ENCODE measurements around the gene IL15.

The IL15 gene

DNA sequence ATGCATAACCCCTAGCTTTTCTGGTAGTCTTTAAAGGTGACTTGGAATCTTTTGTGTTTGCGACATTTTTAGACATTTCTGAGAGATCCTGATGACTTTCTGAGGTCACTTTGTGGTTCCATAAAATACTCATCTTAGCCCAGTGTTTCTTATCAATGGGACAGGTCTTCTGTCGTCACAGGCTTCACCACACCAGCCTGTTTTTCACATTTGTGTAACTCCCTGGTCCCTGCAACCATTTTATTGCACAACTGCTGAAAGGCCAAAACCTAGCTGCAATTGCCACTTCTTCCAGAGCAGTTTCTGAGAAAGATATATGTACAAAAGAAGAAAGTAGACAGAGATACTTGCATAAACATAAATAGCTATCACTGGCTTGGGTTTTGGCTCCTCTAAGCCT, 120.9 kb downstream of the IL15 start:
- H3K27me3 Mint-ChIP-seq (ENCODE audit: low read depth): no peaks in the 10 kb centered on the region
- no peak overlapping the region for H3K27ac Mint-ChIP-seq
- H3K36me3 Mint-ChIP-seq (ENCODE audit: low read depth): no peaks in the 10 kb centered on the region
- no peaks in the 10 kb centered on the region for H3K4me1 Mint-ChIP-seq (ENCODE audit: low read depth)
- no peak overlapping the region for H3K4me3 Mint-ChIP-seq
- no peaks in the 10 kb centered on the region for H3K9me3 Mint-ChIP-seq

GRCh38 chr4:141759796-141760425, 123.5 kb downstream of the IL15 start:
- no peak overlapping the region for H3K4me3 Mint-ChIP-seq
- H3K4me1 Mint-ChIP-seq (ENCODE audit: low read depth): no peaks in the 10 kb centered on the region
- H3K9me3 Mint-ChIP-seq: peaks cover under 1% of the 10 kb centered on the region
- H3K27me3 Mint-ChIP-seq (ENCODE audit: low read depth): no peaks in the 10 kb centered on the region
- no peaks in the 10 kb centered on the region for H3K36me3 Mint-ChIP-seq (ENCODE audit: low read depth)
- no peak overlapping the region for H3K27ac Mint-ChIP-seq

- H3K27ac Mint-ChIP-seq: no peak overlapping the region
- no peaks in the 10 kb centered on the region for H3K27me3 Mint-ChIP-seq (ENCODE audit: low read depth)
- H3K4me1 Mint-ChIP-seq (ENCODE audit: low read depth): no peaks in the 10 kb centered on the region
- H3K9me3 Mint-ChIP-seq: peaks cover 5% of the 10 kb centered on the region
- no peak overlapping the region for H3K4me3 Mint-ChIP-seq
- H3K36me3 Mint-ChIP-seq (ENCODE audit: low read depth): no peaks in the 10 kb centered on the region
These were observed 125.5 kb downstream of the IL15 start for GRCh38 chr4:141761926-141762325.

DNA sequence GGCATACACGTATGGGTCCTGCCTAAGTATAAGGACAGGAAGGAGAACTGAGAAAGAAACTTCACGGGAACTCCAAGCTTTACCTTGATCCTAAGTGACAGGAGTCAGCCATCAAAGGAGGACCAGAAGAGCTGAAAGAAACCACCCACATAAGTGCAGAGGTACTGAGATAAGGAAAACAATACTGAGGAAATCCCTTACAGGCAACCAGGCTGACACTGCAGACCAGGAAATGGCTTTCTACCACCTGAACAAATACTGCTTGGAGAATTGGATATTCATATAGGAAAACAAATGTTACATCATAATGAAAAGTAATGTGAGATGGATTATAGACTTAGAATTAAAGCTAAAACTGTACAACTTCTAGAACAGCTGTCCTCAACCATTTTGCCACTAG, 127.0 kb downstream of the IL15 start:
- Mint-ChIP-seq H3K9me3 (peaks cover 5% of the 10 kb centered on the region), H3K27ac (no peak overlapping the region), H3K36me3 (ENCODE audit: low read depth) (no peaks in the 10 kb centered on the region), H3K27me3 (ENCODE audit: low read depth) (no peaks in the 10 kb centered on the region), H3K4me3 (no peak overlapping the region), H3K4me1 (ENCODE audit: low read depth) (no peaks in the 10 kb centered on the region)

DNA sequence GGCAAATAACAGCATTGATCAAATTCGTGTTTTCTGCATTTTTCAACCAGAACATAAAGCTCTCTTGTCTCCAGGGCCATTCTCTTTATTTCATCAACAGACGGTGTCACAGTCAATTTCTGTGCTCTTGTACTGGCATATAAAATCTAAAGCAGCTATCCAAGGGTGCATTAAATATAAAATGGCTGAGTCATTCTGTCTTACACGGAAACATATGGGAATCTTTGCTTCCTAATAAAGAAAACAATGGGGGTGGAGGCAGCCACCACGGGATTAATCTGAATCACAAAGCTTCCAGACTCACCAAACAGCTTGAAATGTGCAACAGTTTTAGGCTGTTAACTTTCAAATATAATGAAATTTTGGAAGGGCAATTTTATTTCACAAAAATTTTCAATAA, 132.6 kb downstream of the IL15 start:
- Mint-ChIP-seq H3K36me3 (ENCODE audit: low read depth) (no peaks in the 10 kb centered on the region), H3K9me3 (peaks cover 5% of the 10 kb centered on the region), H3K27me3 (ENCODE audit: low read depth) (peaks cover 11% of the 10 kb centered on the region), H3K27ac (no peak overlapping the region), H3K4me3 (no peak overlapping the region), H3K4me1 (ENCODE audit: low read depth) (peaks cover 15% of the 10 kb centered on the region)

GRCh38 chr4:141771889-141772830, 135.8 kb downstream of the IL15 start:
- Mint-ChIP-seq H3K27ac (peak overlapping the region; percentile 59), H3K36me3 (ENCODE audit: low read depth) (no peaks in the 10 kb centered on the region), H3K4me3 (peak overlapping the region; percentile 58), H3K27me3 (ENCODE audit: low read depth) (peaks cover 12% of the 10 kb centered on the region), H3K9me3 (no peaks in the 10 kb centered on the region), H3K4me1 (ENCODE audit: low read depth) (peaks cover 15% of the 10 kb centered on the region)

- Mint-ChIP-seq H3K4me3 (peak overlapping the region; percentile 58), H3K27me3 (ENCODE audit: low read depth) (peaks cover 12% of the 10 kb centered on the region), H3K36me3 (ENCODE audit: low read depth) (no peaks in the 10 kb centered on the region), H3K9me3 (no peaks in the 10 kb centered on the region), H3K4me1 (ENCODE audit: low read depth) (peaks cover 15% of the 10 kb centered on the region), H3K27ac (no peak overlapping the region)
These were observed 136.5 kb downstream of the IL15 start for GRCh38 chr4:141772838-141773237.

- H3K36me3 Mint-ChIP-seq (ENCODE audit: low read depth): no peaks in the 10 kb centered on the region
- no peaks in the 10 kb centered on the region for H3K27me3 Mint-ChIP-seq (ENCODE audit: low read depth)
- H3K9me3 Mint-ChIP-seq: peaks cover 6% of the 10 kb centered on the region
- H3K4me1 Mint-ChIP-seq (ENCODE audit: low read depth): no peaks in the 10 kb centered on the region
- no peak overlapping the region for H3K27ac Mint-ChIP-seq
- no peak overlapping the region for H3K4me3 Mint-ChIP-seq
These were observed 145.8 kb downstream of the IL15 start for GRCh38 chr4:141782205-141782604.

Measured in T-helper 1 cell treated with Interleukin-12 subunit alpha and Interleukin-12 subunit beta and Interleukin-4 antibody, amounts not matched to agents 30 μg/mL and 1 μg/mL, for 36 hours (primary cell).